Astrocyte (in vitro differentiated cells and primary cell): Measurements from ENCODE around the gene RPS6KL1.

Experiments used
- CTCF ChIP-seq: IDR thresholded peaks from 2 replicates; pipeline ENCODE4 v1.5.1; 2011; ENCODE audit warnings: low read depth, mild to moderate bottlenecking, inconsistent platforms, low read length, moderate library complexity; ENCODE audit not compliant: insufficient read depth
- EZH2 ChIP-seq: IDR thresholded peaks from 2 replicates; pipeline ENCODE4 v1.6.1; 2012; ENCODE audit warnings: mild to moderate bottlenecking, low read length, inconsistent platforms; ENCODE audit not compliant: insufficient read depth

DNA sequence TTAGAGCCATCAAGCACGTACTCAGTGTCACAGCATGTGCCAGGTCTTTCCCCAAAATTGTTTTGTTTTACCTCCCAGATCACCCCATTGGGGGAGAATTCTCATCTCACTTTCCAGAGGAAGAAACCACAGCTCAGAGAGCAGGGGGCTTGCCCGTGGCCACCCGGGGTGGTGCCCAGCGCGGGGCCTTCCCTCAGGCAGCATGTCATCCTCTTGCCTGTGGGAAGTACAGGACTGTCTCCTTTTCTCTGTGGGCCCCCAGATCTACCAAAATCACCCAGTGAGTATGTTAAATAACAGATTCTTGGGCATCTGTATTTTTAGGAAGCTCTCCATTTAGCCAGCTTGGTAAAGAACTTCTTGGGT is 5.9 kb downstream of the RPS6KL1 start:
- TF ChIP-seq CTCF (no peak), EZH2 (no peak)
